HepG2 (cell line): ENCODE results near the gene PTGIS. TPM values are rescaled to one million over a fixed set of nuclear protein-coding genes. Genes with fewer than 3 reads are reported as not detected.

Experiments used
- EP300 ChIP-seq, 3 experiments: sonication (generic) in 1 of 3; formaldehyde crosslinking in 1 of 3; IDR thresholded peaks; 2 replicates each; pipeline versions ENCODE4 v1.5.1 to v1.6.1; 2011 to 2020; ENCODE audit warnings: low read depth in 2 of 3, low read length in 2 of 3, borderline replicate concordance in 1 of 3, improper control_type of control experiment in 1 of 3, mild to moderate bottlenecking in 1 of 3, missing genetic modification reagents in 1 of 3, moderate library complexity in 1 of 3
- GMEB1 ChIP-seq: sonication (generic); formaldehyde crosslinking; IDR thresholded peaks from 2 replicates; pipeline ENCODE4 v1.5.1; 2020; ENCODE audit warnings: missing genetic modification reagents, mild to moderate bottlenecking, borderline replicate concordance
- HINFP ChIP-seq: sonication (generic); formaldehyde crosslinking; IDR thresholded peaks from 2 replicates; pipeline ENCODE4 v1.4.0; 2020; ENCODE audit warnings: low read depth, mild to moderate bottlenecking, missing genetic modification reagents
- HIVEP1 ChIP-seq: sonication (generic); formaldehyde crosslinking; IDR thresholded peaks from 2 replicates; pipeline ENCODE4 v1.4.0; 2020; ENCODE audit warnings: mild to moderate bottlenecking, missing genetic modification reagents
- KDM6A ChIP-seq: IDR thresholded peaks from 2 replicates; pipeline ENCODE4 v1.6.1; 2016; ENCODE audit warnings: low read depth
- MIER2 ChIP-seq: IDR thresholded peaks from 2 replicates; pipeline ENCODE4 v1.6.1; 2016; ENCODE audit warnings: missing biosample characterization, missing genetic modification reagents
- MTA3 ChIP-seq: sonication (generic); formaldehyde crosslinking; IDR thresholded peaks from 2 replicates; pipeline ENCODE4 v1.4.0; 2020; ENCODE audit warnings: missing genetic modification reagents
- MXD3 ChIP-seq: IDR thresholded peaks from 2 replicates; pipeline ENCODE4 v1.6.1; 2016; ENCODE audit warnings: mild to moderate bottlenecking, missing biosample characterization, missing genetic modification reagents
- NONO ChIP-seq, 2 experiments: fragments of 450-650 bp in 1 of 2; sonication (generic) in 1 of 2; formaldehyde crosslinking in 1 of 2; IDR thresholded peaks in 1 of 2; conservative IDR thresholded peaks in 1 of 2; 2 replicates each; pipeline versions ENCODE4 v1.6.1 to v1.8.0; 2017 to 2022; ENCODE audit warnings: mild to moderate bottlenecking in 1 of 2, missing genetic modification reagents in 1 of 2, moderate library complexity in 1 of 2
- PAWR ChIP-seq: sonication (generic); formaldehyde crosslinking; IDR thresholded peaks from 2 replicates; pipeline ENCODE4 v1.4.0; 2020; ENCODE audit warnings: missing genetic modification reagents, mild to moderate bottlenecking, borderline replicate concordance
- PLSCR1 ChIP-seq: sonication (generic); formaldehyde crosslinking; IDR thresholded peaks from 2 replicates; pipeline ENCODE4 v1.5.0; 2020; ENCODE audit warnings: missing genetic modification reagents, mild to moderate bottlenecking, borderline replicate concordance
- POLR2AphosphoS2 ChIP-seq: IDR thresholded peaks from 2 replicates; pipeline ENCODE4 v1.6.1; 2011; ENCODE audit warnings: low read depth, low read length, improper control_type of control experiment
- RAD21 ChIP-seq: fragments of 450-650 bp; formaldehyde crosslinking; IDR thresholded peaks from 2 replicates; pipeline ENCODE4 v1.5.0; 2020; ENCODE audit warnings: mild to moderate bottlenecking
- XRCC5 ChIP-seq: fragments of 200-400 bp; formaldehyde crosslinking; optimal IDR thresholded peaks from 2 replicates; pipeline ENCODE3; 2017; ENCODE audit warnings: mild to moderate bottlenecking, low read length
- ZBTB34 ChIP-seq: sonication (generic); formaldehyde crosslinking; IDR thresholded peaks from 2 replicates; pipeline ENCODE4 v1.8.0; 2022; ENCODE audit warnings: mild to moderate bottlenecking, missing genetic modification reagents
- ZMYM2 ChIP-seq: sonication (generic); formaldehyde crosslinking; IDR thresholded peaks from 2 replicates; pipeline ENCODE4 v1.8.0; 2022; ENCODE audit warnings: mild to moderate bottlenecking, missing genetic modification reagents
- ZNF431 ChIP-seq: sonication (generic); formaldehyde crosslinking; IDR thresholded peaks from 2 replicates; pipeline ENCODE4 v1.9.0; 2022; ENCODE audit warnings: missing genetic modification reagents, low read depth, mild to moderate bottlenecking, borderline replicate concordance
- ZNF432 ChIP-seq: sonication (generic); formaldehyde crosslinking; IDR thresholded peaks from 2 replicates; pipeline ENCODE4 v1.5.0; 2020; ENCODE audit warnings: missing genetic modification reagents, mild to moderate bottlenecking, borderline replicate concordance
- ZNF572 ChIP-seq: sonication (generic); formaldehyde crosslinking; IDR thresholded peaks from 2 replicates; pipeline ENCODE4 v1.5.1; 2020; ENCODE audit warnings: mild to moderate bottlenecking, missing genetic modification reagents
- ZNF605 ChIP-seq: sonication (generic); formaldehyde crosslinking; IDR thresholded peaks from 2 replicates; pipeline ENCODE4 v1.8.0; 2022; ENCODE audit warnings: mild to moderate bottlenecking, missing genetic modification reagents
- ZNF616 ChIP-seq: sonication (generic); formaldehyde crosslinking; IDR thresholded peaks from 2 replicates; pipeline ENCODE4 v1.5.0; 2020; ENCODE audit warnings: low read depth, mild to moderate bottlenecking, missing genetic modification reagents
- polyA plus RNA-seq, 8 experiments: library from polyadenylated mRNA; depleted of rRNA in 3 of 8; stranded (reverse) in 7 of 8; unstranded in 1 of 8; fragments of >200 nt; fragmentation: Illumina TruSeq in 4 of 8; extraction: Trizol in 4 of 8; gene quantifications; 2 replicates each; pipeline versions ENCODE4 v1.2.1 to v1.2.3, GENCODE V29; 2011 to 2016; ENCODE audit warnings: low read depth in 4 of 8, missing spikeins in 1 of 8, mixed read lengths in 1 of 8; ENCODE audit not compliant: insufficient read depth in 1 of 8
- total RNA-seq, 5 experiments: library from RNA; depleted of rRNA; stranded (reverse); fragments of >200 nt; fragmentation: Illumina TruSeq; extraction: Trizol; gene quantifications; 2 replicates each; pipeline ENCODE4 v1.2.3, GENCODE V29; 2016; ENCODE audit warnings: low read depth in 1 of 5

PTGIS gene
- total and polyA plus RNA-seq, 2 of the 13 experiments (the other 11 are each of a cell fraction or from before 2014, with no cell fraction given) = not detected

GRCh38 chr20:49584418-49585382, 16.8 kb upstream of the PTGIS start (continued):
- 0 out of 2 replicates have a peak, but pooled peaks have one; percentile 22 for TF ChIP-seq GMEB1 (CRISPR knock-in tag)
- 0 out of 2 replicates have a peak, but pooled peaks have one; percentile 1 for TF ChIP-seq MIER2 (CRISPR knock-in tag)
- peak; percentile 73; the same call in 1 of the 2 replicates for TF ChIP-seq ZBTB34
- no peak for TF ChIP-seq PAWR (CRISPR knock-in tag)
- TF ChIP-seq MTA3 = no peak
- TF ChIP-seq POLR2AphosphoS2 = no peak
- TF ChIP-seq KDM6A (CRISPR knock-in tag) = no peak
- TF ChIP-seq ZNF572 (CRISPR knock-in tag) = 0 out of 2 replicates have a peak, but pooled peaks have one; percentile 43
- TF ChIP-seq ZNF616 (CRISPR knock-in tag) = no peak
- 0 out of 2 replicates have a peak, but pooled peaks have one; percentile 52 for TF ChIP-seq ZNF431
- no peak for TF ChIP-seq HINFP (CRISPR knock-in tag)
- 0 out of 2 replicates have a peak, but pooled peaks have one; percentile 31 for TF ChIP-seq HIVEP1 (CRISPR knock-in tag)
- 0 out of 2 replicates have a peak, but pooled peaks have one; percentile 38 for TF ChIP-seq ZMYM2
- TF ChIP-seq NONO (IDR thresholded peaks at IDR 0.05) = no peak
- peak; percentile 28 for TF ChIP-seq NONO (CRISPR knock-in tag; conservative IDR thresholded peaks at IDR 0.05)
- no peak for TF ChIP-seq MXD3
- no peak for TF ChIP-seq ZNF432 (CRISPR knock-in tag)
- TF ChIP-seq XRCC5 = no peak
- 0 out of 2 replicates have a peak, but pooled peaks have one; percentile 85 for TF ChIP-seq PLSCR1 (CRISPR knock-in tag)
- TF ChIP-seq EP300 (IDR thresholded peaks at IDR 0.05; ENCODE audit: low read depth in 2 of 2, low read length in 2 of 2) = no peak
- TF ChIP-seq EP300 (CRISPR knock-in tag; IDR thresholded peaks at IDR 0.05; ENCODE audit: borderline replicate concordance) = 0 out of 2 replicates have a peak, but pooled peaks have one; percentile 17
- no peak; the same call in 1 of the 2 replicates for TF ChIP-seq RAD21 (CRISPR knock-in tag)
- 0 out of 2 replicates have a peak, but pooled peaks have one; percentile 39 for TF ChIP-seq ZNF605
